GM18867 (cell line): Measurements from ENCODE around the gene TXNIP.

Source experiments
- ATAC-seq: cut with Tn5 transposase; IDR thresholded peaks from one replicate; pipeline ENCODE4 v1.9.1; 2021; ENCODE audit warnings: mild to moderate bottlenecking, moderate library complexity; ENCODE audit not compliant: unreplicated experiment

Gene TXNIP

DNA sequence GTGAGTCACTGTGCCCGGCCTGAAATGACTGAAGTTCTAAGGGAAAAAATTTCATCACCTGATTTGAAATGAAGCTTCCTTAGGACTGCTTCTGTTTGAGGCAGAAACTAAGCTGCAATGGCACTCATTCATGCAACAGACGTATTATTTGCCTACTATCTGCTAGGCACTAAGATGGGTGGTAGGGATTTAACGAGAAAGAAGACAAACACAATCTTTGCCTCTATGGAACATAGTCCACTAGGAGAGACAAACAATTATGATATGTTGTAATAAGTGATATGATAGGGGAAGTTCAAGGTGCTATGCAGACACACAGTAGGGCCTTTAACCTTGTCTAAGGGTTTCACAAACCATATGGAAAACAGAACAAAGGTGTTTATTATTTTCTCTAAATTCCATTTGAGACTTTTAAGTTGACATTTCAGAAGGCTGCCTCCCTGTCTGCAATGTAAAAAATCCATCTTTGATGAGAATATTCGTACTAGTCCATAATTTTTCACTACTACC, 49.8 kb downstream of the TXNIP start:
- ATAC-seq, result no peak

DNA sequence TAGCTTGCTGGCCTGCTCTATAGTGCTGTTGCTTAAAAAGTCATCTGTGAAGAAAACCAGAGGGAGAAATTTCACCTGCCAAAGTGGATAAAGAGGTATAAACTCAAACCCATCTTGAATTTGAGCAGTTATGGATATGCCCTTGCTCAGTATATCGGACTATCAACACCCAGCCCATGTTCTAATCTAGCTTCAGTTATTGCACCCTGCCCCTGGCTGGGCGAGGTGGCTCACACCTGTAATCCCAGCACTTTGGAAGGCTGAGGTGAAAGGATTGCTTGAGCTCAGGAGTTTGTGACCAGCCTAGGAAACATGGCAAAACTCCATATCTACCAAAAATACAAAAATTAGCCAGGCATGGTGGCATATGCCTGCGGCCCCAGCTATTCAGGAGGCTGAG, 51.8 kb downstream of the TXNIP start:
- no peak for ATAC-seq

GRCh38 chr1:145942871-145943270, 53.5 kb downstream of the TXNIP start:
- no peak for ATAC-seq
